DMS114 treated with DMSO at 0.1 percent for 48 hours (cell line): ENCODE results near the gene AGBL1.

Experiments
- DNase-seq: peaks from one replicate; lab custom pipeline; 2025; ENCODE audit not compliant: unreplicated experiment; lab: John Stamatoyannopoulos, UW

Gene AGBL1

GRCh38 chr15:86905625-86906256 lies 826.1 kb downstream of the AGBL1 start:
- no peak for DNase-seq

GRCh38 chr15:86906376-86906775 lies 826.7 kb downstream of the AGBL1 start:
- DNase-seq: no peak

GRCh38 chr15:86911022-86911421 lies 831.4 kb downstream of the AGBL1 start:
- DNase-seq: no peak

- no peak for DNase-seq
Observed at GRCh38 chr15:86912661-86913060, 833.0 kb downstream of the AGBL1 start.

GRCh38 chr15:86915811-86916331 lies 836.2 kb downstream of the AGBL1 start:
- peak; percentile 17 for DNase-seq

DNA sequence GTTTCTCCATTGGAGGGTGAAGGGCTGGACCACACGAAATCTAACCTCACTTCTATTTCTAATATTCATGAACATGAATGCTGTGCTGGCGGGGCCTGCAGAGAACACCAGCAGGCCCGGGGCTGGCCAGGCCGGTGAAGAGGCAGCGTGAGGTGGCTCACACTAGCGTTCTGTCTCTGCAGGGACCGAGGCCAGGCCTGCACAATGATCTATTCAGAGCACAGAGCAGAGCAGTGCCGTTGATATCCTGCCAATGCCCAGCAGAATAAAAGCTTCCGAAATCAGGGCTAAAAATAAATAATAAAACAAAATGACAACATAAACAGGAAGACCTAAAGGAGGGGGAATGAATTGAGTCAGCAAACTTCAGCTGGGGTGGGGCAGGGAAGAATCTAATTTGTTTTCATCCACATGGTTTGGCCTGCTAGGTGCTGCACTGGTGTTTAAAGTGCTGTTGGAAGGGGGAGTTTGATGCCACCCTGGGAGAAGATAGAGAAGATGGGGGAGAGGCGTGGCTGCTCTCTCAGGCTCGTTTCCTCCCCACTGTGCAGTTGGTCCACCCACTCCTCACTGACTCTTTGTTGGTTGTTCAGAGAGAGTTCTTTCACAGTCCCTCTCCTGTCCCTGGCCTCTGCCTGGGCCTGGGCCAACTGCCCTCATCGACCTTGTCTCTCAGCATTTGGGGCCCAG lies 837.1 kb downstream of the AGBL1 start:
- DNase-seq: no peak

GRCh38 chr15:86917361-86917671 lies 837.6 kb downstream of the AGBL1 start:
- no peak for DNase-seq

- DNase-seq: no peak
Observed at GRCh38 chr15:86919581-86919980, 839.9 kb downstream of the AGBL1 start.

DNA sequence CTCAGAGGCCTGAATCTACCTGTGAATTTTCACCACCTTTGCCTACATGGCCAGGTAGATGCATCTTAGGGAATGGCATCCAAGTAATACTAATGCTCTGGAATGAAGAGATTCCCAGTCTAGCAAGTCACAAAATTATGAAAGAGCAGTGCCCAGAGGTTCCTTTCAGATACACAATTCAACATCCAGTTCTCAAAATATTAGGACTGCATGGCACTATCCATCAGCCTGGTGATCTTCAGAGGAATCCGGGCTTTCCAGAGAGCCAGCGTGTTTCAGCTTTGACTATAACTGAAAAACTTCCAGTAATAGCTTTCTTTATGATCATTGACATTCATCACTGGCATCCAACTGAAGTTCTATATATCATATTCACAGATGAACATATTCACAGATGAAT lies 849.8 kb downstream of the AGBL1 start:
- DNase-seq: no peak

DNA sequence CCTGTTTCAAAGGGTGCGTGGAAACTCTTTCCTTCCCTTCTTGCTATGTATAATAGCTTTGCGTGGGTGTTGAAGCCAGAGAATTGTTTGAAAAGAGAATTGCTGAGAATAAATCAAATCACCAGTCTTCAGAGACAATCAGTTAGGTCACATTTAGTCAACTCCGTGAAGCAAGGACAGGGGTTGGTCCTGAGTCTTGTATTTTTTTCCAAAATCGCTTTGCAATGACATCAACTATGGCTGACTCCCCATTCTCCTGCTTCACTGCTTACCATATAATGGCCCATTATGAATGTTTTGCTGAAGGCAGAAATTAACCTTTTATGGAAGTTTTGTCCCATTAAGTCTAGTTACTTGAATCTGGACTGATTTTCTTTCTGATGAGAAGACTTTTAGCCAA lies 852.8 kb downstream of the AGBL1 start:
- no peak for DNase-seq

- no peak for DNase-seq
Observed at GRCh38 chr15:86935841-86936240, 856.2 kb downstream of the AGBL1 start.

GRCh38 chr15:86942285-86942684 lies 862.6 kb downstream of the AGBL1 start:
- DNase-seq: no peak

DNA sequence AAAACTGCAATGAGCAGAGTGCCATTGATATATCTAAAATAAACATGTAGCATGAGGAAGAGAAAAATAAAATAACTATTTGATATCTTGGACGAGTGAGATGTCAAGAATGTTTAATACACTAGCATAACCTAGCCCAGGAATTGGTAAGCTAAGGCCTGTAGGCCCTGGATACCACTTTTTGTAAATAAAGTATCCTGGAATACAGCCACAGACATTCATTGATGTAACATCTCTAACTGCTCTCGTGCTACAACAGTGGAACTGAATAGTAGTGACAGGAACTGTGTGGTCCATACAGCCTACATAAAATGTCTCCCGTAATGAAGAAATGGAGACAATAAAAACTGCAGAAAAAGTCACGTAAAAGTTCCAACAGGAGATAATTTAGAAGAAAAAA lies 869.0 kb downstream of the AGBL1 start:
- no peak for DNase-seq

GRCh38 chr15:86959254-86959653 lies 879.6 kb downstream of the AGBL1 start:
- DNase-seq: no peak

DNA sequence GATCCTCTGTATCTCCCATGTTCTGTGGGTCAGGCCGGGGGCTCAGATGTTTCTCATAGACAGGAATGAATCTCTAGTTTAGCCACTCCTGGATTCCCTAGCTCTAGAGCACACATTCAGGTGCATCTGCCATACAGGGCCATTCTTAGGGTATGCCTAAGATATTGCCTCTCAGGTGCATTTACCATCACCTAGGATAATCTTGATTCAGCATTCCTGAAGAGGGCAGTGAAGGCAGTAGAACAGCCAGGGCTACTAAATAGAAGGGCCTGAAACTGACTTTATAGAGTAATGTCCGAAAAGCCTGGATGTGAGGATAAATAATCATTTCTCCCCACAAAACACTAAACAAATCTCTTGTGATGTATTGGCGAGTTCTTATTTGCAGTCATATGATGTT lies 882.0 kb downstream of the AGBL1 start:
- DNase-seq: no peak

DNA sequence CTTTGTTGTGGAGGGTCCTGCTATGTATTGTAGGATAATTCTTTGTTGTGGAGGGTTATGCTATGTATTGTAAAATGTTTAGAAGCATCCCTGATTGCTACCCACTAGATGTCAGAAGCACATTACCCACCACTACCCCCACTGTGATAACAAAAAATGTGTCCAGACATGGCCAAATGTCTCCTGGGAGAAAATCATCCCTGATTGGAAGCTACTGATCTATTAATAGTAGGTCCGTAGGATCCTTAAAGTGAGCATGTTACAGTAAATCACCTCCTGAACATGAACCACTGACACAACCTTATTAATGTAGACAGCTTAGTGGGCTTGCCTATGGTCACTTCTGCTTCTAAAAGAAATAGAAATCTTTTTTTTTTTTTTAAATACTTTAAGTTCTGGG lies 884.6 kb downstream of the AGBL1 start:
- no peak for DNase-seq

- no peak for DNase-seq
Observed at GRCh38 chr15:86968244-86968643, 888.6 kb downstream of the AGBL1 start.

- DNase-seq: no peak
Observed at GRCh38 chr15:86969364-86969763, 889.7 kb downstream of the AGBL1 start.

DNA sequence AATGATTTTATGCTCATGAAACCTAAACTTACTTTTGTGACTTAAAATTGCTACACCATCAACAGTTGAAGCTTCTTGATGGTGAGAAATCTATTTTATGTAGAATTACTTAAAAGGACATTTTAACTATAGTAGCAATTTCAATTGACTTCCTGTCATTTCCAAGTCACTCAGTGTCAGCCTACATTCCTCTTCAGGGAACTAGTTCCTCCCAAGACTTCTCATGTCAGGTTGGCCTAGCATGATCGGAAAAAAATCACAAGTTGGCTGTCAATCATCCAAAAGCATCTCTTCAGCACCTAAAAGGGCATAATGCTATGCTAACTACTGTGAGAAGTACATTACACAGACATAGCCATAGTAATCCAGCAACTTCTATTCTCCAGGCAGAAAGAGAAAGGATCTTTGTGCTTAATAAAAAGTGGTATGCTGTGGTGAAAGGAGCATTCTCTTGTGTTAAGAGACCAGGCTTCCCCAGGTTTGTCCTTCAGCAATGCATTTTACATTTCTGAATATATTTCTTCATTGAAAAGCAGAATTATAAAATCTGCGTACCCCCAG lies 893.7 kb downstream of the AGBL1 start:
- DNase-seq: no peak

GRCh38 chr15:86988033-86988432 lies 908.4 kb downstream of the AGBL1 start:
- DNase-seq: no peak

- DNase-seq: no peak
Observed at GRCh38 chr15:87021751-87022150, 942.1 kb downstream of the AGBL1 start.

DNA sequence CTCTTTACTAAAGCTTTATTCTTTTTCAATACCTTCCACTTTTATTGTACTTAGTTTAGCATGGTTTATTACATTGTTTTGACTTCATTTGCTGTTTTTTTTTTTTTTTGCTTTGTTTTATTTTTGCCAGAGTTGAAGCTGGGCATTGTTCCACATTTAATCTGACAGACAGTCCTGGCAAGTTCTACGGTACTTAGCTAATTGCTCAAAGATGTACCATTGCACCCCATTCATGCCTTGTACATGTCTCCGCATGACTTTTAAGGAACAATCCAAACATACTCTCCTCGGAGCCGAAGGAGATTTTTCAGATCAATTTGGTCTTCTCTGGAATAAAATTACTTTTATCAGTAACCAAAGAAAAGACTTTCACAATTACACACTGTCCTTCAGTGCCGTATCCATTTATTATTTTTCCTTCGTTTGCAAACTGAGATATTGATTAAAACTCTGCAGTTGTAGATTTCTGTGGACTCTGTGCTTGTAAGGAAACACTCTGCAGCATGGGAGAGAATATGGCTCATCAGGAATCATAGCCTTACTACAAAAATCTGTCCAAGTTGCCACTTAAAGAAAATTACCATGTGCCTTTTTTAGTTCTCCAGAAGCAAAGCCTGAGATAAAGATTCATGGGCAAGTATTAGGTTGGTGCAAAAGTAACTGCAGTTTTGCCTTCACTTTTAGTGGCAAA lies 952.0 kb downstream of the AGBL1 start:
- DNase-seq: no peak
